GM19099 (cell line): ENCODE results near the gene CHST13.

ENCODE experiments used
- POLR2A ChIP-seq: IDR thresholded peaks from 3 replicates; pipeline ENCODE4 v1.6.1; 2011; ENCODE audit warnings: low read depth; ENCODE audit not compliant: insufficient read length; ENCODE audit errors: extremely low read depth

CHST13 gene

DNA sequence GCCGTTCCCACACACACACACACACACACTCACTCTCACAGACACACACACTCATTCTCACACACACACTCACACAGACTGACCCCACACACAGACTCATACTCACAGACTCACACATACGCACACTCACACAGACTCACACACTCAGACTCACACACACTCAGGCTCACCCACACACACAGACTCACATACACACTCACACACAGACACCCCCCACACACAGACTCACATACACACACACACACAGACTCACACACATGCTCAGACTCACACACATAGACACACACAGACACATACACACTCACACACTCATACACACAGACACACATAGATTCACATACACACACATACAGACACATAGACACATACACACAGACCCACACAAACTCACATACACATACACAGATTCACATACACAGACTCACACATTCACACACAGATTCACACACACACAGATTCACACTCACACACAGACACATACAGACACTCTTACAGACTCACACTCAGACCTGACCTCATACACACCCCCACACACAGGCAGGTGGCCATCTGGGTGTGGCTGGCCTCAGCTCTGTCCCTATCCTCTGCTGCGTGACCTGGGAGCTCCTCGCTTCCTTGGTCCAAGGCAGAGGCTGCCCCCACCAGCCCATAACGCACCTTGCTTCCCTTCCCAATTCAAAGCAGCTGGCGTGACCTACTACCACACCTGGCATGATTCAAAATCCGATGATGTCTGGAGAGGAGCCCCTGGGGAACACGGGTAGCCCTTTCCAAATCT lies 32.9 kb downstream of the CHST13 start:
- TF ChIP-seq POLR2A = no peak

DNA sequence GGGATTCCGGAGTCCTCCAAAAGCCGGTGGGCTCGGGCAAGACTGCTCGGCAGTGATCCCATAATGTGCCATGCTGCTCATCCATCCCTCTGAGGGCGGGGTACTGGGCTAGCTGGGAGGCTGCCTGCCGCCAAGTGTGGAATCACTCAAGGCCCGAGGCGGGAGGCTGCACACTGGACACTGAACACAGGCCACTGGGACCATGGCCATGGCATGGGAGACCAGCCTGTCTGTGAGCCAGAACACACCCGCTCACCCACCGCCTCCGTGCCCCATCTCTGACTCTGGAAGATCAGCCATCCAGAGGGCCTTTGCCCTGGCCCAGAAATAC lies 33.4 kb downstream of the CHST13 start:
- no peak for TF ChIP-seq POLR2A

GRCh38 chr3:126557761-126558160 lies 33.8 kb downstream of the CHST13 start:
- TF ChIP-seq POLR2A = no peak

- TF ChIP-seq POLR2A = no peak
Observed at GRCh38 chr3:126558336-126559071, 34.5 kb downstream of the CHST13 start, which contains the start of gene C3orf22. C3orf22 (minus strand) TSS chr3:126558932; CDS start chr3:126553390, 5,542 bp downstream.

- TF ChIP-seq POLR2A = no peak
Observed at GRCh38 chr3:126562737-126563276, 38.9 kb downstream of the CHST13 start.

DNA sequence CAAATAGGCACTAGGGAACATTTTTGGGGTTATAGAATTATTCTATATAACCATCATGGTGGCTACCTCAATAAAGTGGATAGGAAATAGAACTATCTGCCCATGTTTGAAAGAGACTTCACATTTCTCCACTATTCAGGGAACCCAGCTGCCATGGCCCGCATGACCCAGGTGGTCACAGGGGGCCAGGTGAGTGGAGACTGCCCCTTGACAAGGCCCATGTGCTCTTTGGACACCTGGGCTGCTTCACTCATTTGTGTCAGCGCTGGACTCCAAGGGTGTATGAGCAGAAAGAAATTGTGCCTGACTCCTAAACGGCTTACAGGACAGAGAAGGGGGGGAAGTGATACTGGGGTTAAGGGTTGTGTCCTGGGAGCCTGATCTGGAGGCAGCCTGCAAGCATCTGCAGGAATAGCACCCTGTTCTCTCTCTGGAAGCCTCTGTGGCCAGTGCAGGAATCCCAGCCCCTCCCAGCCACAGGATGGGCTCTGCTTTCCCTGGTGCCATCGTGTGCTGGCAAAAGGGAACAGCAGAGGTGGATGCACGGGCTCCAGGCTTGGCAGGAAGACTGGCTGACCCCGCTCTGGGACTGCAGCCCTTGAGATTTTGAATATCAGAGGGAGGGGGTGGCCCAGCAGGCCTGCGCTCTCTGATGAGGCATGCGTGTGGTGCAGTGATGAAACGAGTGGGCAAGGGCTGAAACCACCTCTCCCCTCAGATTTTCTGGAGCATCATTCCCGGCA lies 43.9 kb downstream of the CHST13 start:
- no peak for TF ChIP-seq POLR2A

DNA sequence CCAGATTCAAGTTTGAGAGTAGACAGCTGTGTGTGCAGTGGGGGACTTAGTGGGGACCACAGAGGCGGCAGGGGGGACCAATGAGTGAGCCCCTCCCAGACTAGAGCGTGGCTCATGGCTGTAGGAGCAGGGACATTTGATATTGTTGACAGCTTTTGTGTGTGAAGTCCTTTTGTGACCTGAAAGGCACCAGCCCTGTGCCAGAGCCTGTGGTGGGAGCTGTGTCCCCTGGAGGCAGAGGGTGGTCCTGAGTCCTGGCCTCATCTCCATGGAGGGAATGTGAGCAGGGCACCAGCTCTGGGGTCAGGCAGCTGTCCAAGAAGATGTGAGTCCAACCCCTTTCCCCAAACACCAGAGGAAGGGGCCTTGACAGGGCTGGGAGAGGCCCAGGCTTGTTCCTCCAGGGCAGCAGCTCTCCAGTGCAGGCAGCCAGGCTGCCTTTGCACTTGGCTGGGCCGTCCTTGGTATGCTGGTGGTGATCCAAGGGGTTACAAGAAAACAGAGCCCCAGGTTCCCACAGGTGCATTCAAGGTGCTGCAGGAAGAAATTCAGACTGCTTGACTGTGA lies 44.9 kb downstream of the CHST13 start:
- no peak for TF ChIP-seq POLR2A

- no peak for TF ChIP-seq POLR2A
Observed at GRCh38 chr3:126569390-126569975, 45.5 kb downstream of the CHST13 start.

DNA sequence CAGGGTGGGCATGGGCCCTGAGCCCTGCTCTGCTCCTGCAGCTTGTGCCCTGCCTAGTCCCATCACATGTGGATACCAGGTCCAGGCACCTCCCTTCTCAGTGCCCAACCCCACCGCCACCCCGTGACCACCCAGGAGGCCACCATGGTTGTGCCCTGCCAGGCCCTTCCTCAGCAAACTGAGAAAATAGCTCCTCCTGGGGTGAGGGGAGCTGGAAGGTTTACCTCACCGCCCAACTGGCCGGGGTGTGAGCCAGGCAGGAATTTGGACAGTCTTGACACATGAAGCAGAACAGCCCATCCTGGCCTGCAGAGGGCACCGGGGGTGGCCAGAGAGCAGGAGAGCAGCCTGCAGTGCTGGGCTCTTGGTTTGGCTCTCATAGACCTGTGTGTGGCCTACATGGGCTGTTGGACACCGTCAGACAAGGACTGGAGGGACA lies 46.2 kb downstream of the CHST13 start:
- no peak for TF ChIP-seq POLR2A

GRCh38 chr3:126571078-126571477 lies 47.1 kb downstream of the CHST13 start:
- no peak for TF ChIP-seq POLR2A

- TF ChIP-seq POLR2A = no peak
Observed at GRCh38 chr3:126573492-126574117, 49.6 kb downstream of the CHST13 start.

- no peak for TF ChIP-seq POLR2A
Observed at GRCh38 chr3:126577261-126577660, 53.3 kb downstream of the CHST13 start.

DNA sequence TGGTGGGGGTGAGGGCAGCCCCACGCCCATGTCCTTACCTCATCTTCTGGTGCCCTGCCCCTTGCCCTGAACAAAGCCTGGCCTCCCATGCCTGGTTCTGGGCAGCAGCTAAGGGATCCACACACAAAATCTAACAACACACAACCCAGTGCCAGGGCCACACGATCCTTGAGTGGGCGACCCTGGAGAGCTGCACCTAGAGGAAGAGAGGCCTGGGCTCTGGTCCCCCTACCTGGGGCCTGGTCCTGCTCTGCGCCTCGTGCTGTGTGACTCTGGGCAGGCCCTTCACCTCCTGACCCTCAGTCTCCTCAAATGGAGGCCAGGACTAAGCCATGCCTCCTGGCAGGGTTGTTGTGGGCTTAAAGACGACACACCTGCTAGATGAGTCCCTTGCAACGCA lies 54.7 kb downstream of the CHST13 start:
- no peak for TF ChIP-seq POLR2A

GRCh38 chr3:126580746-126581145 lies 56.8 kb downstream of the CHST13 start:
- TF ChIP-seq POLR2A = no peak
